Measurements from ENCODE around the gene HRCT1.

DNA sequence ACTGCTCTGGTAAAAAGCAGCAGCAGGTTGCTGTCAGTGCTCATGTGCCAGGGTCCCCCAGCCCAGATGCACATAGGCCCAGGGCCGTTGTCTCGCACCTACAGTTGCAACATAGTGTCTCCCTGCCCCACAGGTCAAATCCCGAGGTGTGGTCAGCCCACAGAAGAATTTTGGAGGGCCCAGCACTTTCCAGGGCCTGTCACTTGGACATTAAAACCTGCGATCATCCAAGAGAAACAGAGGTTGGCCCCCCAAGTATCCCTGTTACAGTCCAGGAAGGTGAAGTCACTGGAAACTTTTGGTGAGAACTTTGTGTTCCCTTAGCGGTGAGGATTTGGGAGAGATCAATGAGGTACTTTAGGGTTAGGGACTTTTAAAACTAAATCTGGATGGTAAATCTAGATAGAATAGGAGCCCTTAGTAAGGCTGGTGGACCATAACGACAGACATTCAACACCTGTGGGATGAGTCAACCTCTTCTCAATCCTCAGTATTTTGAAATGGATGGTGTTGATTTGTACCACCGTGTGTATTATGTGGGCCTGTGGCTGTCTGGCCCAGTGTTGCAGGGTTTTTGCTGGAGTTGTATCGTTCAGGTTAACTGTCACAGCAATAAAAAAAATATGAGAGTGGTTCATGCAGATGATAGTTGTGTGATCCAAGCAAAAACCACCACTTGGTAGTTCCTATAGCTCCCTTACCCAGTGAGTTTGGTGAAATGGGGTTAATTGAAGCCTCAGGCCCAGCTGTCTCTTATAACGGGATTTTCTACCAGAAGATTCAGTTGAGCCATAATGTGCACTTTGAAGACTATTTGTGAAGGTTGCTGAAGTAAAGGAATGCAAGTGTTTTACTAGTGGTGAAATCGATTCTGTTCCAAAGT, 32.7 kb downstream of the HRCT1 start:
- no peak for TF ChIP-seq POLR2A (IDR thresholded peaks at IDR 0.05)
- no peak for TF ChIP-seq POLR2AphosphoS5 (IDR thresholded peaks at IDR 0.05)
- TF ChIP-seq, protein P1, sequence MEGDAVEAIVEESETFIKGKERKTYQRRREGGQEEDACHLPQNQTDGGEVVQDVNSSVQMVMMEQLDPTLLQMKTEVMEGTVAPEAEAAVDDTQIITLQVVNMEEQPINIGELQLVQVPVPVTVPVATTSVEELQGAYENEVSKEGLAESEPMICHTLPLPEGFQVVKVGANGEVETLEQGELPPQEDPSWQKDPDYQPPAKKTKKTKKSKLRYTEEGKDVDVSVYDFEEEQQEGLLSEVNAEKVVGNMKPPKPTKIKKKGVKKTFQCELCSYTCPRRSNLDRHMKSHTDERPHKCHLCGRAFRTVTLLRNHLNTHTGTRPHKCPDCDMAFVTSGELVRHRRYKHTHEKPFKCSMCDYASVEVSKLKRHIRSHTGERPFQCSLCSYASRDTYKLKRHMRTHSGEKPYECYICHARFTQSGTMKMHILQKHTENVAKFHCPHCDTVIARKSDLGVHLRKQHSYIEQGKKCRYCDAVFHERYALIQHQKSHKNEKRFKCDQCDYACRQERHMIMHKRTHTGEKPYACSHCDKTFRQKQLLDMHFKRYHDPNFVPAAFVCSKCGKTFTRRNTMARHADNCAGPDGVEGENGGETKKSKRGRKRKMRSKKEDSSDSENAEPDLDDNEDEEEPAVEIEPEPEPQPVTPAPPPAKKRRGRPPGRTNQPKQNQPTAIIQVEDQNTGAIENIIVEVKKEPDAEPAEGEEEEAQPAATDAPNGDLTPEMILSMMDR (IDR thresholded peaks at IDR 0.05), result no peak
